Fibroblast of gingiva (primary cell): Measurements from ENCODE around the gene FMN1.

ENCODE experiments used
- DNase-seq: peaks from one replicate; pipeline ENCODE4 v3.0.0-alpha.2; 2011; ENCODE audit warnings: low read depth

The FMN1 gene

GRCh38 chr15:33124811-33125210 is 69.7 kb downstream of the FMN1 start:
- no peak for DNase-seq

GRCh38 chr15:33124279-33124678 is 70.2 kb downstream of the FMN1 start:
- no peak for DNase-seq

- DNase-seq = no peak
Measured at GRCh38 chr15:33119865-33120264, 74.6 kb downstream of the FMN1 start.

- DNase-seq = no peak
Measured at GRCh38 chr15:33119273-33119672, 75.2 kb downstream of the FMN1 start.

- DNase-seq = no peak
Measured at GRCh38 chr15:33116198-33116597, 78.3 kb downstream of the FMN1 start.

GRCh38 chr15:33115191-33115861 is 79.2 kb downstream of the FMN1 start:
- no peak for DNase-seq

GRCh38 chr15:33114374-33114717 is 80.2 kb downstream of the FMN1 start:
- peak; percentile 38 for DNase-seq

GRCh38 chr15:33113666-33114373 is 80.7 kb downstream of the FMN1 start:
- no peak for DNase-seq

- DNase-seq = no peak
Measured at GRCh38 chr15:33112541-33113105, 81.9 kb downstream of the FMN1 start.

- DNase-seq = no peak
Measured at GRCh38 chr15:33111041-33111451, 83.5 kb downstream of the FMN1 start.

GRCh38 chr15:33109345-33109744 is 85.2 kb downstream of the FMN1 start:
- DNase-seq = no peak

GRCh38 chr15:33108518-33108917 is 86.0 kb downstream of the FMN1 start:
- DNase-seq = no peak

- peak; percentile 67 for DNase-seq
Measured at GRCh38 chr15:33107950-33108349, 86.6 kb downstream of the FMN1 start.

GRCh38 chr15:33104212-33104611 is 90.3 kb downstream of the FMN1 start:
- DNase-seq = peak; percentile 76

- DNase-seq = peak; percentile 64
Measured at GRCh38 chr15:33101036-33101435, 93.5 kb downstream of the FMN1 start.

- DNase-seq = no peak
Measured at GRCh38 chr15:33100314-33100713, 94.2 kb downstream of the FMN1 start.

GRCh38 chr15:33099739-33100138 is 94.8 kb downstream of the FMN1 start:
- no peak for DNase-seq

- no peak for DNase-seq
Measured at GRCh38 chr15:33099213-33099612, 95.3 kb downstream of the FMN1 start.

- DNase-seq = peak; percentile 66
Measured at GRCh38 chr15:33098094-33099058, 96.1 kb downstream of the FMN1 start.

- no peak for DNase-seq
Measured at GRCh38 chr15:33096134-33096533, 98.4 kb downstream of the FMN1 start.

GRCh38 chr15:33095641-33096040 is 98.9 kb downstream of the FMN1 start:
- DNase-seq = no peak

- no peak for DNase-seq
Measured at GRCh38 chr15:33094336-33094735, 100.2 kb downstream of the FMN1 start.
